ENCODE measurements around the gene ATP2B1. TPM values are rescaled to one million over a fixed set of nuclear protein-coding genes. Genes with fewer than 3 reads are reported as not detected.

ATP2B1 gene
- polyA plus RNA-seq, 1 donor = 95.6 TPM

DNA sequence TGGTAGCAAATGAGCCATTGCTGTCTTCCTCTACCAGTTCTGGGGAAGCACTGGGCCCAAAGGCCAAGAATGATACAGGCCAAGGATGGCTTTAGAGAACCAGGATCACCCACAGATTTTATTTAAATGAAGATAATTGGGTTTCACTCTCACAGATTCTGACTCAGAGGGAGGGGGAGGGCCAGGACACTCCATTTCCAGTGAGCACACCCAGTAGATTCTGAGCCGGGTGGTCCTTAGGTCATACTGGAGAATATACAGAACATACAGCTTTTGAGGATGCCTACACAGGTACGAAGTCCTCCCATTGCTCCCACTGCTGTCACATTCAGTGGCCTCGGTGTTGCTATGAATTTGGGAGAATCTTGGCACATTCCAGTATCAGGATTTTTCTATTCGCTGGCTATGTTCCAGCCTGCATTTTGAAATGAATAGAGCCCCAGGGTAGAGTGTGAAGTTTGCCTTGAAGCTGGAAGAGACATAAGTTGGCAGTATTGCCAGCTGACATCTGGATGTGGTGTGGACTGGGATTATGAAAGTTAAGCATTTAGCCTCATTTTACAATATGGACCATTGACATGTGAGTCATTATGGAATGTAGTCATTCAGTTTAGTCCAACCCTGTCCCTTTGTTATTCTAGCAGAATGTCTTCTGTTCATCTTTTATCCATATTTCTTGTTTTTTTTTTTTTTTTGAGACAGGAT, 137.0 kb downstream of the ATP2B1 start:
- Histone ChIP-seq H3K9me3 (ENCODE audit: control insufficient read depth, low read depth, low read length) (no peaks in the 10 kb centered on the region), H3K4me1 (ENCODE audit: control insufficient read depth, insufficient read depth, low read length) (no peaks in the 10 kb centered on the region), H3K4me3 (ENCODE audit: low read length) (no peak overlapping the region), H3K27ac (ENCODE audit: low read length) (no peak overlapping the region), H3K27me3 (ENCODE audit: control insufficient read depth, insufficient read depth, low read length) (no peaks in the 10 kb centered on the region), H3K36me3 (ENCODE audit: control insufficient read depth, insufficient read depth, low read length) (no peaks in the 10 kb centered on the region)
- no CpG with 5 or more reads among the region's 4 CpGs for WGBS (ENCODE audit: insufficient coverage, low lambda C conversion rate)
- DNase-seq = no peak

DNA sequence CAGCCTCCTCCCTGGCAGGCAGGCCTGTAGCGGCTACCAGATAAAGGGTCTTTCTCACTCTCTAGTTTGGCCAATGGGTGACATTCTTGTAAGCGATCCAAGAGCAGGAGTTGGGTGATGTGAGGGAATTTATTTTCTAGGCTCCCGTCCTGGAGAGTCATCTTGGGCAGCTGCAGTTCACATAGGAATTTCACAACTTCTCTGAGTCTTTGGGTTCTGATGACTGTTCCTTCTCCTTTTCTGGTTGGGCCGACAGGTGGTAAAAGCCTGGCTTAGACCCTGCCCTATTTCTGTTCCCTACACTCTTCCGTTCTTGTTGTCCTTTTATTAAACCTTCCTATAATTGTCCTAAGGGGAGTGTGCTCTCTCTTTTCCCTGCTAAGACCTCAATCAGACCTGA, 140.2 kb downstream of the ATP2B1 start:
- 43% methylated on average over 1 of the region's 5 CpGs for WGBS (ENCODE audit: insufficient coverage, low lambda C conversion rate)
- H3K27ac ChIP-seq (ENCODE audit: low read length) = no peak overlapping the region
- no peaks in the 10 kb centered on the region for H3K27me3 ChIP-seq (ENCODE audit: control insufficient read depth, insufficient read depth, low read length)
- H3K9me3 ChIP-seq (ENCODE audit: control insufficient read depth, low read depth, low read length) = no peaks in the 10 kb centered on the region
- no peaks in the 10 kb centered on the region for H3K4me1 ChIP-seq (ENCODE audit: control insufficient read depth, insufficient read depth, low read length)
- H3K36me3 ChIP-seq (ENCODE audit: control insufficient read depth, insufficient read depth, low read length) = no peaks in the 10 kb centered on the region
- no peak overlapping the region for H3K4me3 ChIP-seq (ENCODE audit: low read length)
- no peak for DNase-seq

DNA sequence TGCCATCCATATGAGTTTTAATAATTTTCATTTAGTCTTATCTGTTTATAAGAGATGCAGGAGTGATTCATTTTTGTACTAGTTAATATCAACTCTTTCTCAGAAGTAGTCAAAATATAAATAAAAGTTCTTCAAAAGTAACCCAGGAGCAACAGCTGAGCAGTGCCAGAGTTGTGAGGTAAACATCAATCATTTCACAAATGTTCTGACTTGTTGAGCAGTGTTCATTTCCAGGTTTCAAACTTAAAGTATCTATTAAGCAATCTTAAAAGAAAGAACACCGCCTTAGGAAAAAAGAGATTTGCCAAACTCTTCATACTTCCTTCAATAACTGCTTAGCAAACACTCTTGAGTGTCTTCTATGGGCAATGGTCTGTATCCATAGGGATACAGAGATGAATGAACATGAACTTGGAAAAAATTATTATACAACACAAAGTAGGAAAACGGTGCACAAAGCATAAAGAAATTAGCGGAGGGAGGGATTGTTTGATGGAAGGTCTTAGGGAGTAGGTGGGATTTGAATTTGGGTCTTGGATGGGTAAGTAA, 140.9 kb downstream of the ATP2B1 start:
- WGBS (ENCODE audit: insufficient coverage, low lambda C conversion rate) = 100% methylated on average over 2 of the region's 3 CpGs
- Histone ChIP-seq H3K36me3 (ENCODE audit: control insufficient read depth, insufficient read depth, low read length) (no peaks in the 10 kb centered on the region), H3K4me3 (ENCODE audit: low read length) (no peak overlapping the region), H3K27me3 (ENCODE audit: control insufficient read depth, insufficient read depth, low read length) (no peaks in the 10 kb centered on the region), H3K27ac (ENCODE audit: low read length) (no peak overlapping the region), H3K4me1 (ENCODE audit: control insufficient read depth, insufficient read depth, low read length) (no peaks in the 10 kb centered on the region), H3K9me3 (ENCODE audit: control insufficient read depth, low read depth, low read length) (no peaks in the 10 kb centered on the region)
- no peak for DNase-seq

DNA sequence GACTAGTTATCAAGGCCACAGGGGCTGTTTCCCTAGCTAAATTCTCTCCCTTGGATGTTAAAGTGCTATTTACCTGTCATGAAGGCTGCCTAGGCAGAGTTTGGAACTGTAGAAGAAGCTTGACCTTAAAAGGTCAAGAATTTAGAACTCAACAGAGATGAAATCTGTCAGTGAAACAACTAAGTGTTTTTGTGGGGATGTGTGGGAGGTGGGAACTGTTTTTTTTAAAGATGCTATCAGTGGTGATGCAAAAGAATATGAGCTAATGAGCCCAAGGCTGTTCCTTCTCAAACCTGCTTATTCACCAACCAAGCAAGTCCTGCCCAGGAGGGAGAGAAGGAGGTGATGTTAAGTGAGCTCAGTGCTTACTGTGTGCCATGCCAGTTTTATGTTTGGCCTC, 142.0 kb downstream of the ATP2B1 start:
- Histone ChIP-seq H3K36me3 (ENCODE audit: control insufficient read depth, insufficient read depth, low read length) (no peaks in the 10 kb centered on the region), H3K27ac (ENCODE audit: low read length) (no peak overlapping the region), H3K27me3 (ENCODE audit: control insufficient read depth, insufficient read depth, low read length) (no peaks in the 10 kb centered on the region), H3K4me3 (ENCODE audit: low read length) (no peak overlapping the region), H3K9me3 (ENCODE audit: control insufficient read depth, low read depth, low read length) (no peaks in the 10 kb centered on the region), H3K4me1 (ENCODE audit: control insufficient read depth, insufficient read depth, low read length) (no peaks in the 10 kb centered on the region)
- no peak for DNase-seq

DNA sequence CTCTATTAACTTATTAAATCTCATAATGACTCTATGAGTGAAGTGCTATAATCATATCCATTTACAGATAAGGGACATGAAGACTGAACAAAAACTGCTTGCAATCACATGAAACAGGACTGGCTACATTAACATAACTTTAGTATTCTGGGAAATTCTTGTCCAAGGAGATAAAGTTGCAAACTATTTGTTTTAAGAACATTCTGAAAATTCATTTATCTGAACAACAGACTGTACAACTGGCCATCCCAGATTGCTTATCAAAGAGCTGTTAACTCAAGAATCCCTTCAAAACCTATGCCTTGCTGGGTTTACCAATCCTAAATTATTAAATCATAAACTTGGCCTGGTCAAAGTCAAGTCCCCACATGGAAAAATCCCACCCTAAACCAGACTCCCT, 143.6 kb downstream of the ATP2B1 start:
- no peaks in the 10 kb centered on the region for H3K9me3 ChIP-seq (ENCODE audit: control insufficient read depth, low read depth, low read length)
- no peak for DNase-seq
- H3K27me3 ChIP-seq (ENCODE audit: control insufficient read depth, insufficient read depth, low read length) = no peaks in the 10 kb centered on the region
- no peaks in the 10 kb centered on the region for H3K36me3 ChIP-seq (ENCODE audit: control insufficient read depth, insufficient read depth, low read length)
- H3K4me3 ChIP-seq (ENCODE audit: low read length) = no peak overlapping the region
- no peak overlapping the region for H3K27ac ChIP-seq (ENCODE audit: low read length)
- H3K4me1 ChIP-seq (ENCODE audit: control insufficient read depth, insufficient read depth, low read length) = no peaks in the 10 kb centered on the region

DNA sequence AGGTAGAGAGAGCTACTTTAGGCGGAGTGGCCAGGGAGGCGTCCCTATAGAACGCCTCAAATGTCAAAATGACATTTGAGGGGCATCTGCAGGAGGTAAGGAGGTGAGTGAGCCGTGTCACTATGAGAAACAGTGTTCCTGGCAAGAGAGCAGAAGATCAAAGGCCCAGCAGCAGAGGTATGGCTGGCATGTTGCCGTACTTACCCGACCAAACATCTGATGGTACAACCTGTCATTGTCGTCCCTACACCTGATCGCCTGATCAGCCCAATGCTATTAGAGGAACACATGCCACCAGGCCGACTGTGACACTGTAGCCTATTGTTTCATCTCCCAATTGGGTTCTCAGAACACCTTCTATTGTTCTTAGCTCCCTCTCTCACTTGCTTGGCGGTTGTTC, 148.9 kb downstream of the ATP2B1 start:
- Histone ChIP-seq H3K4me3 (ENCODE audit: low read length) (no peak overlapping the region), H3K27ac (ENCODE audit: low read length) (no peak overlapping the region), H3K4me1 (ENCODE audit: control insufficient read depth, insufficient read depth, low read length) (no peaks in the 10 kb centered on the region), H3K27me3 (ENCODE audit: control insufficient read depth, insufficient read depth, low read length) (no peaks in the 10 kb centered on the region), H3K36me3 (ENCODE audit: control insufficient read depth, insufficient read depth, low read length) (no peaks in the 10 kb centered on the region), H3K9me3 (ENCODE audit: control insufficient read depth, low read depth, low read length) (no peaks in the 10 kb centered on the region)
- no peak for DNase-seq
- WGBS (ENCODE audit: insufficient coverage, low lambda C conversion rate) = 91% methylated on average over 4 of the region's 10 CpGs

DNA sequence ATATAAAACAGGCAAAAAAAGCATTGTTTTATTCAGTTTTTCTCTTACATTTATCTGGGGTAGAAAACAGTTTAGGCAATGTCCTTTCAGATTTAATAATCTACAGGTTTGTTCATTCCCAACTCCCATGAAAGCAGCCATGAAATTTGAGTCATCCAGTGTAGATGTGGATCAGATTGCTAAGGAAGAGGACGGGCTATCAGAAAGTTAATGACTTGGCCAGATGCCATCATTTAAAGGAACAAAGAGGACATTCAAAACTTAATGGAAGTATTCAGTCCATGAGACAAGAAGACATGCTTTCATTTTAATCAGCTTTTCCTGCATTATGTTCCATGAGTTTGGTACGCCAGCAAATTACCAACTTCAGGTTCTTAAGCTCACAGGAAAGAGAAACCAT, 151.7 kb downstream of the ATP2B1 start:
- Histone ChIP-seq H3K36me3 (ENCODE audit: control insufficient read depth, insufficient read depth, low read length) (no peaks in the 10 kb centered on the region), H3K4me1 (ENCODE audit: control insufficient read depth, insufficient read depth, low read length) (no peaks in the 10 kb centered on the region), H3K9me3 (ENCODE audit: control insufficient read depth, low read depth, low read length) (no peaks in the 10 kb centered on the region), H3K27ac (ENCODE audit: low read length) (no peak overlapping the region), H3K27me3 (ENCODE audit: control insufficient read depth, insufficient read depth, low read length) (no peaks in the 10 kb centered on the region), H3K4me3 (ENCODE audit: low read length) (no peak overlapping the region)
- 57% methylated on average over 2 of the region's 2 CpGs for WGBS (ENCODE audit: insufficient coverage, low lambda C conversion rate)
- peak in 1 of 2 donors; percentile 20 for DNase-seq

DNA sequence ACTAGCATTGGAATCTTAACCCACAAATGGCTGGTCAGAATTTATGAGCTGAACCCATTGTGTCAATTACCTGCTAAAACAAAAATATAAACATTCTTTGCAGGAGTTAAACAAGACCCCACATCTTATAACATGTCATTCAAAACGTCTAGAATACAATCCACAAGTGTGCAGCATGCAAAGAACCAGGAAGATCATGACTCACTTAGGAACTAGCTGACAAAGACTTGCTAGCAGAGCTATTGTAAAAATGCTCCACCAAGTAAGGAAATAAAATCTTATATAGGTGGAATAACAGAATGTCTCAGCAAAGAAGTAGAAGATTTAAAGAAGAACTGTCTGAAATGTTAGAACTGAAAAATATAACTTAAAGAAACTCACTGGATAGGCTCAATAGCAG, 156.3 kb downstream of the ATP2B1 start:
- Histone ChIP-seq H3K9me3 (ENCODE audit: control insufficient read depth, low read depth, low read length) (no peaks in the 10 kb centered on the region), H3K27ac (ENCODE audit: low read length) (no peak overlapping the region), H3K36me3 (ENCODE audit: control insufficient read depth, insufficient read depth, low read length) (no peaks in the 10 kb centered on the region), H3K4me3 (ENCODE audit: low read length) (no peak overlapping the region), H3K4me1 (ENCODE audit: control insufficient read depth, insufficient read depth, low read length) (no peaks in the 10 kb centered on the region), H3K27me3 (ENCODE audit: control insufficient read depth, insufficient read depth, low read length) (no peaks in the 10 kb centered on the region)
- DNase-seq = no peak
- no CpG with 5 or more reads among the region's 1 CpG for WGBS (ENCODE audit: insufficient coverage, low lambda C conversion rate)

DNA sequence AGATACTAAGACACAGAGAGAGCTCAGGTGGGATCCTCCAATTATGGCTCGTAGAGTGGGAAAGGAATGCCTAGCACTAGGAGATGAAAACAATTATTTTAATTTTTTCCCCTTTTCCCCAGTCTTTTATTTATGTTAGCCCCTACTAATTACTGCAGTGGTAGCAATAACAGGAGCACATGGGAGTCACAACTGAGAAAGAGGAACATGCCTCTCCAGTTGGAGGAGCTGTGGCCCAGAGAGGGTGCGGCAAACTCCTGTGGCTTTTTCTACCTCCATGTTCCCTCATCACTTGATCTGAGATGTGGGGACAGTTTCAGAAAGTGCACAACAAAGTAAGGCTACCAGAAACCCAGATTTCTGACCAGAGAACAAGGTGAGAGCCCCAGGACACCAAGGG, 156.9 kb downstream of the ATP2B1 start:
- H3K27ac ChIP-seq (ENCODE audit: low read length) = no peak overlapping the region
- no peaks in the 10 kb centered on the region for H3K9me3 ChIP-seq (ENCODE audit: control insufficient read depth, low read depth, low read length)
- no peaks in the 10 kb centered on the region for H3K36me3 ChIP-seq (ENCODE audit: control insufficient read depth, insufficient read depth, low read length)
- DNase-seq = no peak
- no CpG with 5 or more reads among the region's 2 CpGs for WGBS (ENCODE audit: insufficient coverage, low lambda C conversion rate)
- no peaks in the 10 kb centered on the region for H3K27me3 ChIP-seq (ENCODE audit: control insufficient read depth, insufficient read depth, low read length)
- H3K4me3 ChIP-seq (ENCODE audit: low read length) = no peak overlapping the region
- H3K4me1 ChIP-seq (ENCODE audit: control insufficient read depth, insufficient read depth, low read length) = no peaks in the 10 kb centered on the region

DNA sequence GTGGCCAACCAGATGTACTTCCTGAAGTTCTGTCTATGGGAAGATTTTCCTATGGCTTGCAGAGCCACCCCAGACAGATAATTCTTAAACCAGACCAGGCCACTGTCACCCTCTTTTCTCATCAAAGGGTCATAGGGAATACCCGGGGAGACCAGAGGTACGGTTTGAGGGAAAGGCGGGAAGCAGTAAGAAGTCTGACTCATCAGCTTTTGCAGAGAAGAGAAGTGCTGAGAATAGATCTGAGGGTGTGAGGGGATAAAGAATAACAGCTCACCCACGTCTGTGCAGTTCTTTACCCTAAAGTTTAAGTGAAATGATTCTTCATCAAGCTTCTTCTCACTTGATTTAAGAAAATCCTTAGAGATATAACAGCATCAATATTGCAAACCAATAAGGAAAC, 161.5 kb downstream of the ATP2B1 start:
- no peak overlapping the region for H3K27ac ChIP-seq (ENCODE audit: low read length)
- no peaks in the 10 kb centered on the region for H3K9me3 ChIP-seq (ENCODE audit: control insufficient read depth, low read depth, low read length)
- no peaks in the 10 kb centered on the region for H3K27me3 ChIP-seq (ENCODE audit: control insufficient read depth, insufficient read depth, low read length)
- peaks cover 5% of the 10 kb centered on the region for H3K4me1 ChIP-seq (ENCODE audit: control insufficient read depth, insufficient read depth, low read length)
- H3K4me3 ChIP-seq (ENCODE audit: low read length) = no peak overlapping the region
- WGBS (ENCODE audit: insufficient coverage, low lambda C conversion rate) = 83% methylated on average over 1 of the region's 4 CpGs
- DNase-seq = no peak
- H3K36me3 ChIP-seq (ENCODE audit: control insufficient read depth, insufficient read depth, low read length) = no peaks in the 10 kb centered on the region

DNA sequence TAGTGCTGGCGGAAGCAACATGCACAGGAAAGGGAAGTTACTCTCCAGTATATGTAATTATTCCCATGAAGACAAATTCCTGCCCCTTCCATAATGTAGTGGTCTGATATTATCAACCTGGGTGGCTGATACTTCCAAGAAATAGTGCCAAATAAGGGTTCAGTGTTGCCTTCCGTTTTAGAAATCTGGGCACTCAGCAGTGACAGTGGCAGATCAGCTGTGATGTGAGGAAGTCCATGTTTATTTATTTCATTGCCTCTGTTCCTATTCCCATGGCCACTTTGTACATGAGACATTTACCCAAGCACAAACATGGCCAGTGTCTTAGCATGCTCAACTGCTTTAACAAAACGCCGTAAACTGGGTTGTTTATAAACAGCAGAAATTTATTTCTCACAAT, 162.5 kb downstream of the ATP2B1 start:
- Histone ChIP-seq H3K27me3 (ENCODE audit: control insufficient read depth, insufficient read depth, low read length) (no peaks in the 10 kb centered on the region), H3K4me3 (ENCODE audit: low read length) (no peak overlapping the region), H3K36me3 (ENCODE audit: control insufficient read depth, insufficient read depth, low read length) (no peaks in the 10 kb centered on the region), H3K9me3 (ENCODE audit: control insufficient read depth, low read depth, low read length) (no peaks in the 10 kb centered on the region), H3K4me1 (ENCODE audit: control insufficient read depth, insufficient read depth, low read length) (peaks cover 5% of the 10 kb centered on the region), H3K27ac (ENCODE audit: low read length) (no peak overlapping the region)
- no CpG with 5 or more reads among the region's 4 CpGs for WGBS (ENCODE audit: insufficient coverage, low lambda C conversion rate)
- no peak for DNase-seq

Data from large intestine (tissue), 3 donors.